Smooth muscle cell of the brain vasculature (primary cell): ENCODE data around the gene HSPB7.
"Not testable (repeated sequence)": the region's sequence is repeated elsewhere in the genome, so short reads cannot be mapped to it uniquely, and the experiment has no call there.

Experiments
- DNase-seq: peaks from one replicate; pipeline ENCODE4 v3.0.0-alpha.2; 2012; ENCODE audit warnings: low read depth, low spot score

HSPB7 gene

DNA sequence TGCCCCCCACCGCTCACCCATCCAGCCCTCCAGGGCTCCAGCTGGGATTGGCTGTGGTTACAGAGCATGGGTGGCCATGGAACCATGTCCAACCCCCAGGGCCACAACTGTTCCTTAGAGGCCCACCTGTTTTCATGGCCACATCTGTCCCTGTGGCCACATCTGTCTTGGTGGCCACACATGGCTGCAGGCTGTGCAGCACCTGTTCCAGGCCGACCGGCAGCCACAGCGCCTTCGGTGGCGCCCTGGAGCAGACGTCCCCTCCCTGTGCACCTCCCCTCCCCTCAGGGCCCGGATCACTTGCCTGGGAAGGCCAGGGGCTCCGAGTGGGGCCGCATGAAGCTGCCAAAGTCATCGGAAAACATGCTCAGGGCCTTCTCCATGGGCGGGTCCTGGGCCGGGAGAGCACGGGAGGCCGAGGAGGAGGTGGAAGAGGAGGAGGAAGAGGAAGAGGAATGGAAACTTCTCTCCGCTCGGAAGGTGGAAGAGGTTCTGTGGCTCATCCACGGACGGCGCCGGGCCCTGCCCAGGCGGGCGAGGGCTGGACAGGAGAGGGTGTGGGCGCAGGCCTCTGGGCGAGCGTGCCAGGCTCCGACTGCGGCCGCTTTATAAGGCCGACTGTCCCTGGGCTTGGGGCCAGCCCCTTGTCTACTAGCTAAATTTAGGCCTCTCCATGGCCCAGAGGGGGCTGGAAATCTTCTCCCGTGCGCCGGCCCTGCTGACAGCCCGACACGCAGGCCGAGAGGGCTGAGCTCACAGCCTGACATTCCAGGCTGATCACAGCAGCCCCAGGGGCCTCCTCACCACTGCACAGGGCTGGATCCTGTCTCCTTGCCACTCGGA lies at the start of gene HSPB7:
Gene HSPB7, minus strand, starts transcription at position 583 of the 843 bp plus-strand sequence. Its CDS starts 80 bp downstream, at position 503.
- no peak for DNase-seq

DNA sequence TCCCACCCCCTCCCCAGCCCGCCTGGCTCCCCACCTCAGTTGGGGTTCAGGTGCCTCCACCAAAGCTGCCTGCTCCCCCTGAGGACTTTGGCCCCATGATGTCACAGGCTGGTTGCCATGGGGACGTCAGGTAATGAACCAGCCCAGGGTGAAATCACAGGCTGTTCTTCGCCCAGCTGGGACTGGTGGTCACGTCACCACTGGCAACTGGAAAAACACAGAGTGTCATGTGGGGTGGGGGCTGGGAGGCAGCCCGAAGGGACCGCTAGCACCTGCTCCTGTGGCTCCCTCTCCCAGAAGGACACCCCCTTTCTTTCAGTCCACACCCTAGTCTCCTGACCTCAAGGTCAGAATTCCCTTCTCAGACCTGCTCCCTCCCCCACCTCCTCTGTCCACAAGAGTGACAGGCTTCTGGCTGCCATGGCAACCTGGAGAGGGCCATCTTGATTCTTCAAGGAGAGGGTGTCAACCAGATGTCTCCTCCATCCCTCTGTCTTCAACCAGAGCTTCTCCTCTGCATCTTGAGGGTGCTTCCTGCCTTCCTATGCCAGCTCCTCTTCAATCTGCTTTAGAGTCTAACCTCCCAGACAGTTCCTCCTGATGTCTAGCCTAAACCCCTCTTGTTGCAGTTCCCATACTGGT lies 49.4 kb upstream of the HSPB7 start:
- DNase-seq = no peak

DNA sequence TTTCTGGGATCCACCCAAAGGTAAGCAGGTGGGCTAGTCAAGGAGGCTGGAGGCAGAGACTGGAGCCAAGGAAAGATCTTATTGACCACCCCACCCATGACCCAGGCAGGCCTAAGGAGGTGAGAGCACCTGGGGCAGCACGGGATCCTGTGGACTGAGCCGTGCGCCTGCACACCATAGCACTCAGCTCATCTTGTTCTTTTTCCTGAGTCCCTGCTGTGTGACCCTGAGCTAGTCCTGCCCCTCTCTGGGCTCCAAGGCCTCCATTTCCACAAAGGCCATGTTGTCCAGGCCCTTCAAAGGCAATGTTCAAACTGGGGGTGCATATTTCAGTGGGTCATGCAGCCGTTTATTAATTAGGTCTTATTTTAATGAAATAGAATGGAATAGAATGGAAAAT lies 48.4 kb upstream of the HSPB7 start:
- DNase-seq = no peak

GRCh38 chr1:16065269-16065576 lies 47.4 kb upstream of the HSPB7 start:
- DNase-seq = no peak

DNA sequence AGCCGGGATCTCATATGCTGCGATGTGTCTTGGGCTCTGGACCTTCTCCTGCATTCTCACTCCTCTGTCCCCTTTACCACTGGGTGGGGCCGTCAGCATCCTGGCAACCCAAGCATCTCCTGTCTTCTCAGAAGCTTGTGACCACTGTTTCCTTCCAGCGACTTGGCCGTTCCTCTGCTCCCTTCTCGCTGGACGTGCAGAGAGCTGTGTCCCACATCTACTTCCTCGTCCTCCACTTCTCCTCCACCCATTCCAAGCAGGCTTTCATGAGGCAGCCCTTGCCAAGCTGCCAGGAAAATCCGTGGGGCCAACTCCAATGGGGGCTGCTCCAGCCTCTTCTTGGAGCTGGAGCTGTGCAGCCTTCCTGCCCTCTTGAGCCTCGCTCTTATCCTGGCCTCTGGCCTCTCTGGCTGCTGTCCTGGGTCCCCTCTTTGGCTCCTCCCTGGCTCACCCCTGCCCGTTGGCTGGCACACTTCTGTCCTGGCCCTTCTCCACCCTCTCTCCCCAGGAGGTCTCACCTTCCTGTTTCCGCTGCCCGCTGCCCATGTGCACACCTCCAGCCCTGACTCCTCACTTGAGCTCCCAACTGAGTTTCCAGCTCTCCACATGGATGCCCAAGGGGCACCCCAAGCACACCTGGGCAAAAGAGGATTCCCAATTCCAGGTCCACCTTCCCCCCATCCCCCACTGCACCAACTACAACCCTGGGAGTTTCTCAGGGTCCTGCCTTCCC lies 46.9 kb upstream of the HSPB7 start:
- no peak for DNase-seq

DNA sequence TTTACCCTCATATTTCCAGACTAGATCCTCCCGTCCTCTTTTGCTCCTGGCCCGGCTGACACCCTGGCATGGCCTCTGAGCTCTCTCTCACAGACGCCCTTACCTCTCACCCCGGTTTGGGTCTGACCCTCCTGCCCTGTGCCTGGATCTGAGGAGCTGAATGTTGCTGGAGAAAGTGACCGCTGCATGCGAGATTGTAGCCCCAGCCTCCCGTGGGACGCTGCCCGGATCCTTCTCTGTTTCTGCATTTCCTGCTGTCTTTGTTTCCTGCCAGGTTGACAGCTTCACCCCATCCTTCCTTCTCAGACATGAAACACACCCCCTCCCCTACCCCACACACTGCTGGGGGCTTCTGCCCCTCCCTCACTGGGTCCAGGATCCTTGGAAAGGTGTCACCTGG lies 46.1 kb upstream of the HSPB7 start:
- DNase-seq = no peak

- DNase-seq = no peak
Measured at GRCh38 chr1:16063226-16063829, 45.5 kb upstream of the HSPB7 start.

DNA sequence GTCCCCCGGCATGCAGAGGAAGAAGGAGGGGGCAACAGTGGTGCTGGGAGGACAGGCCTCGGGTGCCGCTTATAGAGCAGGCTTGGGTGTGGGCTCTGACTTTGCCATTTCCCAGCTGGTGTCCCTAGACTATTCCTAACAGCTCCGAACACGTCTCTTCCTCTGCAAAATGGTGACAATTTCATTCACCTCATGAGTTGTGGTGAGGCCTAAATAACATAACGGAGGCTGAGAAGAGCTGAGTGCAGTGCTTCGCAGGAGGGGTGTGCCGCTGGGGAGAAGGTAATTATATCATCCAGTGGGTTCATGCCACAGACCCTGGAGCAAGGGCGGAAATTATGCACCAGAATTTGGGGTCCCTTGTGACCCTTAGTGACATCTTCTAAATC lies 44.8 kb upstream of the HSPB7 start:
- DNase-seq = not testable (repeated sequence)

- DNase-seq = not testable (repeated sequence)
Measured at GRCh38 chr1:16061989-16062686, 44.3 kb upstream of the HSPB7 start.

- DNase-seq = no peak
Measured at GRCh38 chr1:16061266-16061665, 43.4 kb upstream of the HSPB7 start.

GRCh38 chr1:16058394-16059120 lies 40.7 kb upstream of the HSPB7 start:
- not testable (repeated sequence) for DNase-seq

- not testable (repeated sequence) for DNase-seq
Measured at GRCh38 chr1:16057314-16057915, 39.6 kb upstream of the HSPB7 start.

DNA sequence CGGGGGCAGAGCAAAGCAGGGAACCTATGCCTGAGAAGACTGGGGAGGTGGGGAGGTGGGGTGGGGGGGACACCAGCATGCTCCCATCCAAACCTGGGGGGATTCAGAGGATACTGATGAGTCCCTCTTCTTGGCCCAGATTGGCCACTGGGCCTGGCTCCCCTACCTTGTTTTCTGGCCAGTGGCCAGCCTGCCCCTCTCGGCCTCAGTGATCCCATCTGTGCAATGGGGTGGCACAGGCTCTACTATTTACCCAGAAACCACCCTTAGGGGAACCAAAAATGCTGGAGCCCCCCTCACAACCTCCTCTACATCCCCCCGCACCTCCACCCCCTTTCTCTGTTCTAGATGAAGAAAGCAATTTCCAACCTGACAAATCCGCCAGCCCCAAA lies 38.7 kb upstream of the HSPB7 start:
- DNase-seq = not testable (repeated sequence)

DNA sequence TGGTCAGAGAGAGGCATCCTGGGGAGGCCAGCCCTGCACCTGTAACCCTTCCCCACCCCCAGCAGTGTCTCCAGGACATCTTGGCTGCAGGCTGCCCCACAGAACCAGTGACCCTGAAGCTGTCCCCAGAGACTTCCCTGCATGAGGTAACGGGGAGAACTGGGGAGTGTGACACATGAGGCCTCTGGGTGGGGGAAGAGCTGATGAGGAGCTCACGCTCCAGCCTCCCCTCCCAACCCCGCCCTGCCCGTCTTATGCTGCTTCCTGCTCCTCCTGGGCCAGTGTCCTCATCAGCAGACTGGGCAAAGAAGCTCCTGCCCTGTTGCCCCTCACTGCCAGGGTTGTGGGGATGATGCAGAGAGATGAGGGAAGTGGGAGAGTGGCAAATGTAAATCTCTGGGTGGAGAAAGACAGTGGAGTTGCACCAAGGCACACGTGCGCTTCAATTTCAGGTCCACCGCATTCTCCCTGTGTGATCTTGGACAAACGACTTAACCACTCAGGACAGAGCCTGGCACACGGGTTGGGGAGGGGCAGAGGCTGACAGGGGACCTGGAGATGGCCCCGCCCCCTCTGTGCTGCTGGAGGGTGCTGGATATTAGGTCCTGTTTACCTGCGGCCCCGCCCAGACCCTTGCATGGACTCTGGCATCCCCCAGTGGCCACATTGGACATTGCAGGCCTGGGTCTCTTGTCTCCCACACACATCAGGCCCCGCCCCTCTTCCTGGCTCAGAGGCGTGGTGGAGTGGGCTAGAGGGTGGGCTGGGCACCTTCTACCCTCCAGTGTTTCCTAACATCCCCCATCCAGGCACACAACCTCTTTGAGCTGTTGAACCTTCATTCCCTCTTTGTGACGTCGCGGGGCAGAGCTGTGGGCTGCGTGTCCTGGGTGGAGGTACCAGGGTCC lies 38.0 kb upstream of the HSPB7 start:
- peak; percentile 33 for DNase-seq

DNA sequence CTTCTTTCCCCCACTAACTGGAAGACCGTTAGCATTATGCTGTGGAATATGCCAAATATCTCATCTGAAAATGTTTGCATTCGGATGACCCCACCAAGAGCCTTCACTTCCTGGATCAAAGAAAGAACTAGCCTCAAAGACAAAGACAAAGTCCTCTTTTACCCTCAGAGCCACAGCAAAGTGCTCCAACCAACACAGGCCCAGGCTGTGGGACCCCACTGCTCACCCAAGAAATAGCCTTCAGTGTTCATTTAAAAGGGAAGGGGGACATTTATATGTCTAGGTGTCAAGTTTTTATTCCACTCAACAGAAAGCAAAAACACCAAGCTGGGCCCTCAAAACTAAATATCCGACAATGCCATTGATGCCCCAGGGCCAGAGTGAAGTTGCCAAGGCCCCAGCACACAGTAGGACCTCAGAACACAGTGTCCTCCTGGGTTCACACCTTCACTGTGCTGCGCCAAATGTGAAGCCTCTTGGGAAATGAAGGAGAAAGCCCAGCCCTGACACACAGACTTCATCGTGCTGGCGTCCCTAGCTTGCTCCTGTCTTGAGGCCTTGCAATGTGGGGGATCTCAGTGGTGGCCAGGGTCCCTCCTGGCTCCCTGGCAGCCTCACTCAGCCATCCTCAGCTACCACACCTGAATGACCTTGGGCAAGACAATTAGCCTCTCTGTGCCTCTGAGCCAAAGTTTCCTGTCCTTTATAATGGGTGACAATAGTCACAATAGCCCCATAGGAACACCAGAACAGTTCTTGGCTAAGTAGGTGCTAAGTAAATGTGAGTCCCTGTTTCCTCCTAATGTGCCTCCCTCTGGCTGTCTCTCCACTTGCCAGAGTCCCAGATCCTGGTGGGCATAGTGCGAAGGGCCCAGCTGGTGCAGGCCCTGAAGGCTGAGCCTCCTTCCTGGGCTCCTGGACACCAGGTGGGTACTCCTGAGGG lies 37.0 kb upstream of the HSPB7 start:
- DNase-seq = no peak

DNA sequence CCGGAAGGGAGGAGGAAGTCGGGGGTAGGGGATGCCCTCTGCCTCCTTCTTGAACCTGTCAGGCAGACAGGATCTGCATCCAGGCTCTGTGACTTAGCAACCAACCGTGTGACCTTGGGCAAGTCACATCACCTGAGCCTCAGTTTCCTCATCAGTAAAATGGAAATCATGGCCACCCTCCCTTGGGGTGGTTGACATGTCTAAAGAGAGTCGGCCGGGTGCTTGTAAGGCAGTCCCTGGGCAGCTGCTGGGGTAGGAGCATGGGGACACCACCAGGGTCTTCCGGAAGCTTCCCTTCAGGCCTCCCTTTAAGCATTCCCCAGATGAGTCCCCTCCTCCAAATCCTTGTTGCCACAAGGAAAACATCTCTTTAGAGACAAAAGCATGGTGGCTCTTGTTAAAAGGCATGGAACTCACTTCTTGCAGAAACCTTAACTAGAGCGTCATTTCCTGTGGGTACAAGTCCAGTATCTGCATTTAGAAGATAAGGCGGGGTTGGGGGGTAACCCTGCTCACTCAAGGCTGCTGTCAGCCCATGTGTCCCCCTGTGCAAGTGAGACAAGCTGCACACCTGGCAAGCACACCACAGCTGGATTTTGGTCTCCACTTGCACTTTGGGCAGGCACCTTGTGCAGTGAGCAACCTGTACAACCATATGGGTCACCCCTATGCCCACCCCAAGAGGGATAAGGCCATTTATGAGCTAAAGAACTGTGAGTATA lies 36.1 kb upstream of the HSPB7 start:
- DNase-seq = no peak

GRCh38 chr1:16051949-16052348 lies 34.1 kb upstream of the HSPB7 start:
- not testable (repeated sequence) for DNase-seq

DNA sequence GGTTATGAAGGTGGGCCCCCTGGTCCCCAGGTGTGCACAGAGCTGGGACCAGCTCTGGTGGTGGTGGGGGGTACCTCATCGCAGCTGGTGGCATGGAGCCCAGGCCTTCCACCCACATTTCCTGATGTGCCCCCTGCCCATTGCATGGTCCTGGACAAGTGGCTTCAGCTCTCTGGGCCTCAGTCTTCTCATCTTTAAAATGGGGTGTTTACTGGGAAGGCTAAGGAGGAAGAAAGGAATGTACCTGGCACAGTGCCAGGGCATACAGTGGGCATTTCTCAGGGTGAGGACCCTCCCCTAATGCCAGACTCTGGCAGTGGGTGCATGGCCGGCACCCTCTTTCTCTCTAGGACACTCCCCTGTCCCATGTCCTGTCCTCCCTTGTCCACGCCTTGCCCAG lies 33.2 kb upstream of the HSPB7 start:
- DNase-seq = no peak
